SKM-1 treated with dmso at 0.1 percent for 144 hours (cell line): Measurements from ENCODE around the gene GCSAM.

Experiments used
- DNase-seq: peaks from one replicate; lab custom pipeline; 2025; ENCODE audit not compliant: unreplicated experiment; lab: John Stamatoyannopoulos, UW

The GCSAM gene

DNA sequence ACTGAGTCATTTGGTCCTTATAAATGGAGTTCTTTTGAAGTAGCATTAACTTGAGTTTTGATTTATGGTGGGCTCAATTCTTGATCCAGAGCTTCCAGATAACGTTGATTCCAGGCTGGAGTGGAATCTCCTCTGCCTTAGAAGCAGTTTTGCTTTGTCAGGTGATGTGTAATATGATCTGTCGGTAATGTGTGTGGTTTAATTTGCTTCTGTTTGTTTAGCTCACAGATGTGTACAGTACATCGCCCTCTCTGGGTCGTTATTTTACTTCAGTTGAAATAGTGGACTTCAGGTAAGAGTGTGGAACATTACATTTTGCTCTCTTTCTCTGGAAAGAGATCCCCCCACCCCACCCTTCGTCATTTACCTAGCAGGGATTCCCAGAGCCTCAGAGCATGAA is 23.7 kb downstream of the GCSAM start:
- DNase-seq, result no peak

DNA sequence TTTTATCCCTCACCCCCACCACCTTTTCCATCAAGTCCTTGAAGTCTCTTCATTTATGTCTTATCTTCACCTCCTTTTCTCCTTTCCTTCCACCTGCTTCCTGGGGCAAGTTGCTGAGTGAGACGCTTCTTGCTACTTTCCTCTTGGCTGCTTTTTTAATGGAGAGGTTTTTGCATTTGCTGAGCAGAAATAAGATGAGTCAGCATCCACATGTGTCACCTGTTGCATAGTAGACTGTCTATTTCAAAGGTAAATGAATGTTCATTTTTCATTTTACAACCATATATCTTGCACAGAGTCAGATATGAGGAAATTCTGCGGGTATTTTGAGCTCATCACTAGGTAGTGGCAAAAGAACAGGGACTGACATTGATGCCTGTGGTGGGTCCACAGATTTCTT is 28.3 kb downstream of the GCSAM start:
- no peak for DNase-seq

DNA sequence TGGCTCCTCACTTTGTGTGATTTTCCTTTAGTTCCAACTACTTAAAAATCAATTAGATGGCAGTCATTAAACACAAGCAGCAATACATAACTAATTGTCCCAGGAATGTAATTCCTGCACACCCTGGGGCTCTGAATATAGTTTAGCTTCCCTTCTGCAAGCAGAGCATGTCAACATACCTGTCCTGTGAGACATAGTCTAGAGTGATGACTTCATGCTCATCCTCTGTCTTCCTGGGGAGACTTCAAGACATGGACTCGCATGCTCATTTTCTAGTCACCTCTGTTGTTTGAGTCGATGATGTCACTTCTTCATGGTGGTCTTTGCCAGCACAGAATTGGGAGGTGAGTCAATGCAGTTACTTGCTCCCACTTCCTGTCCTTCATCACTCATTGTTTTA is 31.1 kb downstream of the GCSAM start:
- DNase-seq, result no peak

DNA sequence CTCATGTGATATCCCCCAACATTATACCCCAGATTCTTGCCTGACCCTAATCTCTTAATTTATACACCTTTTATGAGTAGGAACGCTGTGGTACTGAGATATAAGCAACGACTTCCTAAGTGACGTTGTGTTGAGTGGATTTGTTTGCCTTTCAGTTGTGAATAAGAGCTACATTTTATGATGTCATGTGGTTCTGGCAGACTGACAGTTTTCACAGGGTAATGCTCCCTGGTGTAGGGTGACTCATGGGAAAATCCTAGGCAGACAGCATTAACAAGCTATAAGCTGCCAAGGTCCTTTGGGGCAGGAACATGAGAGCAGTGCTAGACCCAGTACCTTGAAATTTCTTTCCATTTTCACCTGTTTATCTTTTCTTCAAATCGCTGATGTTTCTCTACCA is 35.7 kb downstream of the GCSAM start:
- no peak for DNase-seq

DNA sequence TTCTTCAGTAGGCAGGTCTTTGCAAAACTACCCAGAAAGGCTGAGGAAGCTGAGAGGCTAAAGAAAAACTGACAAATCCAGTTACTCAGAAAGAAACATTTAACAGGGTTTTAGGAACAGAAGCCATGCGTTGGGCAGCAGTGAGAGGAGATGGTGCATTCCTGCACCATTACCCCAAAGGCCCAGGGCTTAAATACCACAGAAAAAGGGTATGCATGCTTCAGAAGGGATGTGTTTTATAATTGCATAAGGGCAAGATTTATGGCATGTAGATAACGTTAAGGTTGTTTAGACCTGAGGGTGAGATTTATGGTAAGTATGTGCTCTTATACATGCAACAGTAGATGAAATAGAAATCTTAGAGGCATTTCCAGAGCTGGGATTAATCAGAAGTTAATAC is 36.9 kb downstream of the GCSAM start:
- DNase-seq, result no peak

DNA sequence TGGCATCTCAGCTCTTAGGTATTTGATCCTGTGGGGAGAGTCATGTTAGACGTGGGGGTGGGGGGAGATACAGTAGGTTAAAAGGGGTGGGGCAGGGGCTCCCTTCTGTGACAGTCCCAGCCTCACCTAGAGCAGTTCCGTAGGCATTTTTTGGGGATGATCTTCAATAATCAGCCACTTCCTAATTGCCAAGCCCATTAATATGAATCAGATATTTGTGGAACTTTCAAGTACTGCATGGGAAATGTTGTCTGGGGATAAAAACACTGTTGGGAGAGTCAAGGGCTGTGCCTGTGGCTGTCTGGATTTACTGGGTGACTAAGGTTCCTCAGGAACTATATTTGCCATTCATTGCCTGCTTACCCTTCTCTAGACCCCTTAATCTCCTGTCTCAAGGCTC is 37.3 kb downstream of the GCSAM start:
- no peak for DNase-seq

DNA sequence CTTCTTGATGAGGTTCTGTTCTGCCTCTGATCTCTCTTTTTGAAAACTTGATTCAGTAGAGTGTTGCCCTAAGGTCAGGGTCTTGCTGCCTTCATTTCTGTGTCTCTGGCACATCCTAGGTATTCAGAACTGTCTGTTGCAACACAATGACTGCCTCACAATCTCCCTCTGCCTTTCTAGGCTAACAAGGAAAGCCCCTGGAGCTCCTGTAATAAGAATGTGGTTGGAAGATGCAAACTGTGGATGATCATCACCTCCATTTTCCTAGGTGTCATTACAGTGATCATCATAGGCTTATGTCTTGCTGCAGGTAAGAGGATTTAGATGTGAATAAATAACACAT is 39.9 kb downstream of the GCSAM start:
- no peak for DNase-seq

DNA sequence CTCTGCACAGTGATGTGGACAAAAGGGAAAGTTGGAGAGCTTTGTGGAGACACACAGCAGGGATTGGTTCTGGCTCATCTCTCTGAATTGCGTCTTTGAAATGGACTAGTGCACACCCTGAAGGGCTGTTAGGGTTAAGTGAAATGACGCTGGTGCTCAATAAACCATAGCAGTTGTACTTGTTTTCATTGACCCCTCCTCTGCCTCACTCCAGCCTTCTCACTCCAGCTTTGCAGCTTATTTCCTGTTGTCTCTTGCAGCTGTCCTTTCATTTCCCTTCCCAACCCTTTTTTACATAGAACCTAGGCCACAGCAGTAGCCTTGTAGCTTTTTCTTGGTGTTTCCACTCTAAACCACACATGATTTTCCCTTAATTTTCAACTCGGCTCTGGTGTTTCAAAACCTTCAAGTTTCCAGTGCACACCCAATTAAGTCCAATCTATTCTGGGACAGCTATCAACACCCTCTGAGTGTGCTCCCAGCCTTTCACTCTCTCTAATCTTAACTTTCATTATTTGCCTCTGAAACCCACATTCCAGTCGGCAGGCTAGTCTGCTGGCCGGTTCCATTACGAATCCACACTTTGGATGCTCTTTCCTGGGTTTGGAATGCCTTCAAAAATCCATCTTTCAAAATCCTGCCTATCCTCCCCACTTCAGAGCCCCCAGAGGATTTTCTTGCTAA is 40.4 kb downstream of the GCSAM start:
- no peak for DNase-seq

DNA sequence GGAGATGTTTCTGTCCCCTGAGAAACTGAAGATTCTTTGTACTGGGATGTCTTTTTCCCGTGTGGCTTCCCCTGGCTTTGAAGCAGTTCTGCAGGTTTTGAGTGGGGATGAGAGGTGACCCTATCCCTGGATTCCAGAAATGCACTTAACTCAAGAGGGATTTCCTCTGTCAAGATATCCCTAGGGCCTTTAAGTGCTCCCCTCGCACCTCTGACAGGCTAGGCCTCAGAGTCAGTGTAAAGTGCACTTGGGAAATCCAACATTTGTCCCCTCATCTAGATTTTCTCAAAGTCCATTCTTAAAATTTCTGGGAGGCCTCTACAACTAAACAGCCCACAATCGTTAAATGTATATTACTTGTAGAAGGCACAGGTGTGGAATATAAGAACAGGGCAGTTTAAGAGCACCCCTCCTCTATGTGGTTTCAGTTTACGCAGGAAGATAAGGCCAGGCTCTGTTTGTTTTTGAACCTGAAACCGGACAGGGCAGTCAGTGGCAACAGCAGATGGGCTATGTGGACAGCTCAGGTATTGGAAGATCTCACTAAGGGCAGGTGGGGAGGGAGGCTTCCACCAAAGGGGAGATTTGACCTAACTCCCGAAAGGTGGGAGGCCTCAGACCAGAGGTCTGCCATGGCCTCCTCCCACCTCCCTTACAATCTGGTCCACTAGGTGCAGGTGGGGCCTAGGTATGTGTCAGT is 42.0 kb downstream of the GCSAM start:
- DNase-seq, result no peak

DNA sequence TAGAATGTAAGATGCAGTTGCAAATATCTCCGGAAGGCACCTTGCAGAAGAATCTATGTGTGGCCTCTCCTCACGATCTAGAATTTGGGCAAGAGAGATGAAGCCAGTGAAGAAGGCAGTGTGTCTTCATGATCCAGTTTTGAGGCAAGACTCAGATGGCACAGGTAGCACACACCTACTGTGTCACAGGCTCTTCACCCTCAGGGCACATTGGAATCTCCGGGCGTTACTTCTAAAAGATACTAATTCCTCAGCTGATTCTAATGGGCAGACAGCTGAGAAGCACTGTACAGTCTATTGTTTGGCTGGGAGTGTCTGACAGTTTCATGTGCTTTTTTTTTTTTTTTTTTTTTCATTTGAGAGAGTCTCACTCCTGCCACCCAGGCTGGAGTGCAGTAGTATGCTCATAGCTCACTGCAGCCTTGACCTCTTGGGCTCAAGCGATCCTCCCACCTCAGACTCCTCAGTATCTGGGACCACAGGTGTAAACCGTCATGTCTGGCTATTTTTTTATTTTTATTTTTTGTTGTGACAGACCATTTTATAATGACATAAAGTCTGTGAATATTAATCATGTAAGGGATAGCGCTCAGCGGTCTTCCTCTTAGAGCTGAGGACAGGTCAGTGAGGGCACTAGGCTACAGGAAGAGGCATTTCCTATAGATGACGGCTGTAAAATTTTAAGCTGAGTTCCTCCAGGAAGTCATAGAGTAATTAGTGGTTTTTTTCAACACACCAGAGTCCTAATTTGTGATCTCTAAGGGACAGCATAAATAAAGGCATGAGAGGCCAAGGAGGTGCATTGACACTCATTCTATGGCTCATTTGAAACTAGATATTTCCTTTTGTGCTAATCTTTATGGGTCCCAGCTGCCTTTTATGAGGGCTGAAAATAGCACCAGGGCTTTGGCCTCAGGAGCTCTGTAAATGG is 42.8 kb downstream of the GCSAM start:
- DNase-seq, result no peak

DNA sequence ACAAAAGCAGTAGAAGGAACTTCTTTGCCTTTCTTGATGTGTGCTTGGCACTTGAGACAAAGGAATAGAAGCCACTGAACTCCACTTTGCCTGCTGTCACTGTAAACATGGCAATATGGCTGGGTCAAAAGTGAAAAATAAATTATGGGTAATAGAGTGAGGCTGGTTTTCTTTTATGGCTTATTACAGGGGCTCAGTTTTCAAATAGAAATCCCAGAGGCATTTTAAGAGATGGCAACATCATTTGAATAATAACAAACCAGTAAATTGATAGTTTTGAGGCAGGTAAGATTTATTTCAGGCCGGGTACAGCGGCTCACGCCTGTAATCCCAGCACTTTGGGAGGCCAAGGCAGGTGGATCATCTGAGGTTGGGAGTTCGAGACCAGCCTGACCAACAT is 44.1 kb downstream of the GCSAM start:
- DNase-seq, result no peak

DNA sequence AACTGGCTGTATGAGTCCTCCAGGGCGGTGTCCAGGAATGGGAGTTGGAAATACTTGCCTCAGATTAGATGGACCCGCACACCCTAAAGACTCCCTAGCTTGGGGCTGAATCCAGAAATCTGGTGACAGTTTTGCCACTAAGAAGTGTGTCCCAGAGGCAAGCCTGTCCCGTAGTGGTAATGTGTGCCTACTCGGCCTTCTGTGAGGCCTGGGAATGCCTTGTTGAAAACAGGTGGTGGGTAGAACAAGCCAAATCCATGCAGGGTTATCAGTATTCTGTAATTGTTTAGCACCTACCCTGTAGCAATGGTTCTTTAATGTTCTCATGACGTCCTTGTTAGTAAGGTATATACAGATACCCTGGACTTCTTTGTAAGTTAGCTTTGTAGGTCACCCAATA is 45.3 kb downstream of the GCSAM start:
- DNase-seq, result no peak

DNA sequence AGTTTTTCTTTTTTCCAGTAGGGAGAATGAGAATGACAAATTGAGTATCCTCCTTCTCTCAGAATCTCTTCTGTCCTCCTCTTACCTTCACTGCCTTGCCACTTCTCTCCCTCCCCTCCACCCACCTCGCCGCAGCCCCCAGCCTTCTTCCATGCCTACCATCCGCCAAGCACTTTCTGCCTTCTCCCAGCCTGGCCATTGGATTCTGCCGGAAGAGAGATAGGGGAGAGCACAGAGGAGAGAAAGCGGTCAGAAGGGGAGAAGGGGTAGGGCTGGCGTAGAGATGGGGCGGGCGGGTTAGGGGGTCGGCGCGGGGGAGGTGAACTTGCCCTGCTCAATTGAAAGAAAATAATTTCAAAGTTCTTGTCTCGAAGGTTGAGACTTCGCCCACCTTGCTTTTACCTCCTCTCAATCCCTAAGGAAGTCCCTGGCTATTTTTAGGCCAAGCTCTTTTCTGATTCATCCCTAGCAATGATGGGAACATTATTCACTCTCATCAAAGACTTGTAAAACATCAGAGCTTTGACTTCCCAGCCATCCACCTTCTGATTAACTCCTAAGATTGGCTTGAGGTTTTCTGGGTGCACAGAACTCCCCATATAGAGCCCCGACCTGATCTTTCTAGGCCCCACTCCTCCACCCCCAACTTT is 46.0 kb downstream of the GCSAM start:
- DNase-seq, result no peak

DNA sequence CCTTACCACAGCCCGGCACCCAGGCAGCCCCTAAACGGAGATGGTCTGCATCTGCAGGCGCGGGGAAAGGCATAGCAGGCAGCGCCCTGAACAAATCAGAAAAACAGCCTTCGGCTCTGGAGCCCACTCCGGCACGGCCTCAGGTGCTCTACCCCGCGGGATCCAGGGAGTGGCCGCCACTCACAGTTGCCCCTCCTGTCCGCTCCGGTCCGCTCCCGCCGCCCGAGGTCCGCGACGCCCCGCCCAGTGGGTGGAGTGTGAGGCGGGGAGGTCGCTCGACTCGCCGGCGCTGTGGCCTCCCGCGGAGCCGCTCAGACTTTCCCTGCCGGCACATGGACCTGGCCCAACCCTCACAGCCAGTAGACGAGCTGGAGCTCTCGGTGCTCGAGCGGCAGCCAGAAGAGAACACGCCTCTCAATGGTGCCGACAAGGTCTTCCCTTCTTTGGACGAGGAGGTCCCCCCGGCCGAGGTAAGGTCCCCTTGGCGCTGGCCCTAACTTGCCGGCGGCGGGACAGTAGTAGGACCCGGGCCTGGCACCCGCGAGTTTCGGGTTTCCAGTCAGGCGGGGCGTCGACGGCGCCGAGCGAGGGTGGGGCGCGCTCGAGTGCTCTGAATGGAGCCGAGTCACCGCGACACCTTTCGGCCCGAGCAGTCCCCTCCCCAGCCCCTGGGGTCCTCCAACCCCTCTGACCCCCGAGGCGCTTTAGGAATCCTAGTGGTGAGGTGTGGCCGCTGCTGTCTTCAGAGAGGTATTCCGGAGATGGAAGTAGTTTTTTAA is 46.8 kb downstream of the GCSAM start, which contains the start of gene C3orf52:
Gene C3orf52 (plus strand): TSS at position 314 of the 779 bp plus-strand sequence. CDS start 19 bp downstream, at position 333.
- DNase-seq, result no peak

DNA sequence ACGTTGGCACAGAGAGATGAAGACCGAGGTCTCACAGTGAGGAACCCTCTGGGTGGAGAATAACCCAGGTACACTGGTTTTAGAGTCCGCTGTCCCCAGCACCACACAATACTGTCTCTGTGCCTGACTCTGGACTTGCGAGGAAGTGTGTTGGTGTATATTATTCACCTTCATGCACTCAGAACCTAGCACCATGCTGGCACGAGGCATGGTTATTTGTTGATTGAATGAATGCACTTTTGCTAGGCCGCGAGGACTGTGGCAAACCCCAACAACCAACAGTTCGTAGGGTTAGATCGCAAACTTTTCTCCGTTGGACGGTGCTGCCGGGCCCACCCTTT is 47.3 kb downstream of the GCSAM start:
- no peak for DNase-seq

DNA sequence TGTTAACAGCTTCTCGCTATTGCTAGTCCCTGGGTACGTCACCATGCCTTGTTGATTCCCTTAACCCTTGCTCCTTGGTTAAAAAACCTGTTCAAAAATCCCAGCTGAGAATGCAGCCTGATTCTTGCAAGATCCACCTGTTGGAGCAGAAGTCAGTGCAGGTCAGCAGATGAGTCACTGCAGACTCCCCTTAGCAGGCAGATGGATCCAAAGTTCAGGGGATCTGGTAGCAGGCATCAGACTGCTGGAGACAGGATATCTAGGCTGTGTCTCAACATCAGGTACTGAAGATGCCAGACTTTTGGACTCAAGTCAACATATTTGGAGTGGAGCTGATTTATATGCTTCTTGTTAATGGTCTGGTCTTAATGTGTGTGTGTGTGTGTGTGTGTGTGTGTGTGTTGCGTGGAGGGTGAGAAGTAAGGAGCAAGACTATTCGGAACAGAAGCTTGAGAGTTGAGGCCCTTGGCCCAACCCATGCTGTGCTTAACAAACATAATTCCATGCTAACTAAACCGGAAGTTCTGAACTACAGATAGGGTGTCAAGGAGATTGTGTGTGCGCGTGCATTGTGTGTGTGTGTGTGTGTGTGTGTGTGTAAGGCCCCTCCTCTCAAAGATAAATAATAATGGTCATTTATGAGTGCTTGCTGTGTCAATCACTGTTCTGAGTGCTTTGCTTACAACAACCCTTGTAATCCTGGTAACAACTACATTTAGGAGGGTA is 47.9 kb downstream of the GCSAM start:
- DNase-seq, result no peak

DNA sequence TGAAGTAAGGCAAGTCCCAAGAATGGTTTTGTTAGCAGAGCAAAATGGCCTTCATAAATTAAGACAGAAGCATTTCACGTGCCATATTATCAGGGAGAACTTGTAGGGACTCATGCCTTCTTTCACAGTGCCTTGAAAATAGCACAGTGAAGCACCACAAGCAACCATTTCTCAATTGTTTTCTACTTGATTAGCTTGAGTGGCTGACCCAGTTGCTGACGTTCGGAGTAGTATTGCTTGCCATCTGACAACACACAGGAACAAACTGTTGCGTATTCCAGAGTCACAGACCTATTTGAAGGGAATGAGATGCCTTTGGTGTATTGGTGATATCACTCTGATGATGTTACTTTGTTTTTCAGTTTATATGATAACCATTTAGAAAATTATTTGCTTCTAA is 49.8 kb downstream of the GCSAM start:
- DNase-seq, result no peak

DNA sequence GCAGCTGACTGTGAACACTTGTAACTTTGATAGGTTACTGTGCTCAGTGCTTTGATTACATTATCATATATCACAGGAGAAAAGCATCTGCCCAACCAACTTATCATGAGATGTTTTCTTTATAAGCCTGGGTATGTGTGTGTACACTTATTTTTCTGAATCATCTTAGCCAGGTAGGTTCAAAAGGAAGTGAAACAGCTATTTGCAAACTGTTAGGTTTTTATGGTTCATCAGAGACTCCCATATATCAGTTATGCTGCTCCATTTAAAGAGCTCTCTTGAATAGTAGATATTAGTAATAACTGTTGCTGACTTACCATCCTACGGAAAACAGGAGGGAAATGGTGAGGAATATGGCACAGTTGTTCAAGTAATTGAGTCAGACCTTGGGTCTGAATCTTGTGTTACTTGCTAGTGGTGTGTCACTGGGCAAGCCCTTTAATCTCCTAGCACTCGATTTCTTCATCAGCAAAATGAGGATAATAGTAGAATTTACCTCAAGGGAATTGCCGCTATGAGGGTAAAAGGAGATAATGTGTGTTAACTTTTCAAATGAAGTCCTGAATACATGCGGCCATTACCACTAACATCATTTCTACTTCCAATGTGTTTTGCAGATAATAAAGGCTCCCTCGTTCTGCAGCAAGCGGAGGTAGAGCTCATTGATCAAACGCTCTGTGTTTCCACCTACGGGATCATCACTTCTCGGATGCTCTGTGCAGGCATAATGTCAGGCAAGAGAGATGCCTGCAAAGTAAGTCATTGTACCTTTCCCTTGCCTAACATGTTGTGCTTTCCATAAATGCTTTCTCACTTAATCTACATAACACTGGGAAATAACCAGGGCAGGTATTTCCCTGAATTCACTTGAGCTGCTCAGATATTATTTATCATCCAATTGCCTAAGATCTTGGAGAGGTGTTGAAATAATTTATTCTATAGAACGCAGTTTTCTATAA is 54.6 kb downstream of the GCSAM start:
- DNase-seq, result no peak
